ENCODE measurements around the gene APCDD1L. TPM values are rescaled to one million over a fixed set of nuclear protein-coding genes. Genes with fewer than 3 reads are reported as not detected.

APCDD1L gene
- total RNA-seq, 2 experiments from 2014 or later: not detected

DNA sequence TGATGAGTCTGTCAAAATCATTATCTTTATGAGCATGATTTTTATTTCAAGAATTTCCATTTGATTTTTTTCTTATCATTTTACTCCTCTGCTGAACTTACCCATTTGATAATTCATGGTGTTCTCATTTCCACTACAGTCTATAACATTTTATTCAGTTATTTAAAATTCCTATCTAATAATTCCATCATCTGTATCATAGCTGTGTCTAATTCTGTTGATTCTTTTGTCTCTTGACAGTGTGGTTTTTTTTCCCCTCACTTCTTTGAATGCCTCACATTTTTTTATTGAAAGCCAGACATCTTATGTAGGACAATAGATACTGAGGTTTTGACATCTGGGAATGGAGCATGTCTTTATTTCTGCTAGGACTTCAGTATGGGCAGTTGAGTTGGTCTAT, 16.5 kb upstream of the APCDD1L start:
- ATAC-seq (ENCODE audit: poor library complexity): no peak
- CTCF ChIA-PET: no interaction called here
- POLR2A ChIA-PET: no interaction called here
- H3K27ac Mint-ChIP-seq: no peak overlapping the region
- no peaks in the 10 kb centered on the region for H3K36me3 ChIP-seq (ENCODE audit: insufficient read depth, low read length)
- H3K4me1 Mint-ChIP-seq (ENCODE audit: low read depth): no peaks in the 10 kb centered on the region
- no peaks in the 10 kb centered on the region for H3K4me1 ChIP-seq (ENCODE audit: insufficient read depth, low read length)
- peaks cover 5% of the 10 kb centered on the region for H3K36me3 Mint-ChIP-seq (ENCODE audit: low read depth)
- H3K27me3 ChIP-seq (ENCODE audit: control insufficient read depth in 1 of 2, insufficient read depth in 2 of 2, low read length in 2 of 2): no peaks in the 10 kb centered on the region
- TF ChIP-seq, protein P1, sequence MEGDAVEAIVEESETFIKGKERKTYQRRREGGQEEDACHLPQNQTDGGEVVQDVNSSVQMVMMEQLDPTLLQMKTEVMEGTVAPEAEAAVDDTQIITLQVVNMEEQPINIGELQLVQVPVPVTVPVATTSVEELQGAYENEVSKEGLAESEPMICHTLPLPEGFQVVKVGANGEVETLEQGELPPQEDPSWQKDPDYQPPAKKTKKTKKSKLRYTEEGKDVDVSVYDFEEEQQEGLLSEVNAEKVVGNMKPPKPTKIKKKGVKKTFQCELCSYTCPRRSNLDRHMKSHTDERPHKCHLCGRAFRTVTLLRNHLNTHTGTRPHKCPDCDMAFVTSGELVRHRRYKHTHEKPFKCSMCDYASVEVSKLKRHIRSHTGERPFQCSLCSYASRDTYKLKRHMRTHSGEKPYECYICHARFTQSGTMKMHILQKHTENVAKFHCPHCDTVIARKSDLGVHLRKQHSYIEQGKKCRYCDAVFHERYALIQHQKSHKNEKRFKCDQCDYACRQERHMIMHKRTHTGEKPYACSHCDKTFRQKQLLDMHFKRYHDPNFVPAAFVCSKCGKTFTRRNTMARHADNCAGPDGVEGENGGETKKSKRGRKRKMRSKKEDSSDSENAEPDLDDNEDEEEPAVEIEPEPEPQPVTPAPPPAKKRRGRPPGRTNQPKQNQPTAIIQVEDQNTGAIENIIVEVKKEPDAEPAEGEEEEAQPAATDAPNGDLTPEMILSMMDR (IDR thresholded peaks at IDR 0.05): no peak
- peaks cover 13% of the 10 kb centered on the region for H3K27me3 Mint-ChIP-seq
- no peak overlapping the region for H3K4me3 ChIP-seq (ENCODE audit: low read length)
- H3K27ac ChIP-seq (ENCODE audit: low read depth in 1 of 2, low read length in 2 of 2): no peak overlapping the region
- H3K4me3 Mint-ChIP-seq: no peak overlapping the region
- no peak for DNase-seq
- intact Hi-C loops (cut with DNase I, micrococcal nuclease): no loop called here
- H3K9me3 Mint-ChIP-seq: peaks cover 20% of the 10 kb centered on the region
- peaks cover 0 to 40% of the 10 kb centered on the region in 2 experiments for H3K9me3 ChIP-seq (ENCODE audit: control insufficient read depth in 1 of 2, insufficient read depth in 1 of 2, low read length in 2 of 2)

- H3K27ac Mint-ChIP-seq: no peak overlapping the region
- H3K4me3 Mint-ChIP-seq: no peak overlapping the region
- no peak for DNase-seq
- H3K36me3 ChIP-seq (ENCODE audit: insufficient read depth, low read length): no peaks in the 10 kb centered on the region
- intact Hi-C loops (cut with DNase I, micrococcal nuclease): no loop called here
- peaks cover 5% of the 10 kb centered on the region for H3K36me3 Mint-ChIP-seq (ENCODE audit: low read depth)
- peaks cover 13% of the 10 kb centered on the region for H3K27me3 Mint-ChIP-seq
- H3K27ac ChIP-seq (ENCODE audit: low read depth in 1 of 2, low read length in 2 of 2): no peak overlapping the region
- no peak overlapping the region for H3K4me3 ChIP-seq (ENCODE audit: low read length)
- TF ChIP-seq, protein P1 (IDR thresholded peaks at IDR 0.05): no peak
- POLR2A ChIA-PET: no interaction called here
- no peaks in the 10 kb centered on the region for H3K27me3 ChIP-seq (ENCODE audit: control insufficient read depth in 1 of 2, insufficient read depth in 2 of 2, low read length in 2 of 2)
- H3K4me1 Mint-ChIP-seq (ENCODE audit: low read depth): no peaks in the 10 kb centered on the region
- peaks cover 22% of the 10 kb centered on the region for H3K9me3 Mint-ChIP-seq
- ATAC-seq (ENCODE audit: poor library complexity): no peak
- H3K9me3 ChIP-seq (ENCODE audit: control insufficient read depth in 1 of 2, insufficient read depth in 1 of 2, low read length in 2 of 2): peaks cover 0 to 45% of the 10 kb centered on the region in 2 experiments
- no peaks in the 10 kb centered on the region for H3K4me1 ChIP-seq (ENCODE audit: insufficient read depth, low read length)
- CTCF ChIA-PET: interaction anchor here (1.1 kb wide), 1 partner anchor 249 kb away, joined by 3 read pairs; no protein-coding TSS in a partner anchor
Observed at GRCh38 chr20:58531063-58531462, 15.9 kb upstream of the APCDD1L start.

DNA sequence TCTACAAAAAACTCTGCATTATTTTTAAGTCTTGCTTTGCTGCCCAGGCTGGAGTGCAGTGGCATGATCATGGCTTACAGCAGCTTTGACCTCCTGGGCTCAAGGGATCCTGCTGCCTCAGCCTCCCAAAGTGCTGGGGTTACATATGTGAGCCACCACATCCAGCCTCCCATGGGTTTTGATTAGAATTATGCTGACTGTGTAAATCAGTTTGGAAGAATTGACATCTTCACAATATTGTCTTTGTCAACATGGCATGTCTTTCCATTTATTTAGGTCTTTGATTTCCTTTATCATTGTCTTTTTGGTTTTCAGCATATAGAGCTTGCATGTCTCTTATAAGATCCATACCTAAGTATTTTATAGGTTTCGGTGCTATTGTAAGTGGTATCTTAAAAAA, 13.2 kb upstream of the APCDD1L start:
- POLR2A ChIA-PET: no interaction called here
- peaks cover 20% of the 10 kb centered on the region for H3K9me3 Mint-ChIP-seq

More for the DNA sequence above, 13.2 kb upstream of the APCDD1L start:
- Histone ChIP-seq H3K27me3 (ENCODE audit: control insufficient read depth in 1 of 2, insufficient read depth in 2 of 2, low read length in 2 of 2) (no peaks in the 10 kb centered on the region), H3K36me3 (ENCODE audit: insufficient read depth, low read length) (no peaks in the 10 kb centered on the region), H3K4me3 (ENCODE audit: low read length) (no peak overlapping the region), H3K9me3 (ENCODE audit: control insufficient read depth in 1 of 2, insufficient read depth in 1 of 2, low read length in 2 of 2) (peaks cover 11 to 47% of the 10 kb centered on the region in 2 experiments), H3K27ac (ENCODE audit: low read depth in 1 of 2, low read length in 2 of 2) (no peak overlapping the region), H3K4me1 (ENCODE audit: insufficient read depth, low read length) (no peaks in the 10 kb centered on the region)
- intact Hi-C loops (cut with DNase I, micrococcal nuclease): loop anchor here in 1 of 2 experiments (10.0 kb wide), 1 partner anchor 64 kb away; no protein-coding TSS in a partner anchor
- H3K27me3 Mint-ChIP-seq: peaks cover 3% of the 10 kb centered on the region
- ATAC-seq (ENCODE audit: poor library complexity) (no peak), DNase-seq (no peak)
- H3K4me3 Mint-ChIP-seq: no peak overlapping the region
- H3K4me1 Mint-ChIP-seq (ENCODE audit: low read depth): no peaks in the 10 kb centered on the region
- TF ChIP-seq, protein P1 (IDR thresholded peaks at IDR 0.05): no peak
- H3K36me3 Mint-ChIP-seq (ENCODE audit: low read depth): peaks cover 5% of the 10 kb centered on the region
- CTCF ChIA-PET: no interaction called here
- H3K27ac Mint-ChIP-seq: no peak overlapping the region

All from CD4-positive, alpha-beta T cell (primary cell).